Measurements from ENCODE around the gene LRRC72.

LRRC72 gene

DNA sequence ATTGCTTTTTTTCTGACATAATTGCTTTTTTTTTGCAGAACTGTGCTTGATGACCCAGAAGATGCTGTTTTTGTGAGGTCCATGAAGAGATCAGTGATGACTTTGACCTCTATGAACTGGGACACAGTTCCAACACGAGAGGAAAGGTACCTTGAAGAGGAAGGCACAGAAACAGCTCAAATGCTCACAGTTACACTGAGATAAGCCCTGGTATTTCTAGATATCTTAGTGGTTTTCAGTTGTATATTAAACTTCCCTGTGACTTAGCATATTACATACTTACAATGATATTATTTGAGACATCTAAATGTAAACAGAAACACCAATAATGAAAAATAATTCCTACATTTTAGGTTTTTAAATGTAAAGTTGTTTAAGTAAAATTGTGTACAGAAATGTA lies 54.7 kb downstream of the LRRC72 start:
- Histone ChIP-seq H4K20me1 (ENCODE audit: insufficient read depth, low read length) (no peaks in the 10 kb centered on the region), H3K4me1 (ENCODE audit: low read length) (no peaks in the 10 kb centered on the region)
- DNase-seq, result no peak

DNA sequence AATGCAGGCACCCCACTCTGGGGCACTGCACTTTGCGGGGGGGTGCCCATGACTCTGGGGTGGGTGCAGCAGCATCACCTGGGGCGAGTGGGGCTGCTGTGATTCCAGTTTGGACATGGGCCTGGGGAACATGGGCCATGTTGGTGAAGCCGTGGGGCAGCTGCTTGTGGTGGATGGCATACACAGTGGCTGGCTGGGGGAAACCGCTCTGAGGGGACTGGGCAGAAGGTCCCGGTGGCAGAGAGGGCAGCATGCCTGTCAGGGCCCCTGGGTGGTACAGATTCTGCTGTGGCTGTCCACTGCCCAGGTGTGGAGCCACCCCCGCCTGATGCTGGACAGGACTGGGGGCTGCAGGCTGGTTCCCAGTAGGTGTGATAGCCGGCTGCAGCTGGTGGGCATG lies 57.2 kb downstream of the LRRC72 start:
- Histone ChIP-seq H3F3A (ENCODE audit: insufficient read depth, low read length) (no peaks in the 10 kb centered on the region), H3K36me3 (replicated peaks; ENCODE audit: insufficient read depth, low read length) (no peaks in the 10 kb centered on the region), H3K9me2 (replicated peaks; ENCODE audit: insufficient read depth, low read length) (no peaks in the 10 kb centered on the region), H4K20me1 (ENCODE audit: insufficient read depth, low read length) (no peaks in the 10 kb centered on the region), H3K79me2 (ENCODE audit: low read length) (no peaks in the 10 kb centered on the region), H2AFZ (ENCODE audit: low read length) (no peak overlapping the region), H3K27ac (ENCODE audit: low read length) (no peak overlapping the region), H3K4me3 (ENCODE audit: low read length) (no peak overlapping the region), H3K4me2 (ENCODE audit: low read depth, low read length) (no peak overlapping the region), H3K9me3 (replicated peaks; ENCODE audit: insufficient read depth, low read length) (no peaks in the 10 kb centered on the region), H3K27me3 (replicated peaks; ENCODE audit: insufficient read depth, low read length) (no peaks in the 10 kb centered on the region), H3K9ac (ENCODE audit: low read length) (no peak overlapping the region), H3K4me1 (ENCODE audit: low read length) (no peaks in the 10 kb centered on the region)
- DNase-seq, result no peak
- no peak for TF ChIP-seq EZH2 (optimal IDR thresholded peaks at IDR 0.05; ENCODE audit: low read depth, low read length)
- TF ChIP-seq EZH2phosphoT487 (IDR thresholded peaks at IDR 0.05; ENCODE audit: low read length), result no peak
- TF ChIP-seq, protein P1, sequence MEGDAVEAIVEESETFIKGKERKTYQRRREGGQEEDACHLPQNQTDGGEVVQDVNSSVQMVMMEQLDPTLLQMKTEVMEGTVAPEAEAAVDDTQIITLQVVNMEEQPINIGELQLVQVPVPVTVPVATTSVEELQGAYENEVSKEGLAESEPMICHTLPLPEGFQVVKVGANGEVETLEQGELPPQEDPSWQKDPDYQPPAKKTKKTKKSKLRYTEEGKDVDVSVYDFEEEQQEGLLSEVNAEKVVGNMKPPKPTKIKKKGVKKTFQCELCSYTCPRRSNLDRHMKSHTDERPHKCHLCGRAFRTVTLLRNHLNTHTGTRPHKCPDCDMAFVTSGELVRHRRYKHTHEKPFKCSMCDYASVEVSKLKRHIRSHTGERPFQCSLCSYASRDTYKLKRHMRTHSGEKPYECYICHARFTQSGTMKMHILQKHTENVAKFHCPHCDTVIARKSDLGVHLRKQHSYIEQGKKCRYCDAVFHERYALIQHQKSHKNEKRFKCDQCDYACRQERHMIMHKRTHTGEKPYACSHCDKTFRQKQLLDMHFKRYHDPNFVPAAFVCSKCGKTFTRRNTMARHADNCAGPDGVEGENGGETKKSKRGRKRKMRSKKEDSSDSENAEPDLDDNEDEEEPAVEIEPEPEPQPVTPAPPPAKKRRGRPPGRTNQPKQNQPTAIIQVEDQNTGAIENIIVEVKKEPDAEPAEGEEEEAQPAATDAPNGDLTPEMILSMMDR (IDR thresholded peaks at IDR 0.05; ENCODE audit: low read length), result no peak

More for the DNA sequence above, 54.7 kb downstream of the LRRC72 start:
- Histone ChIP-seq H3K4me2 (ENCODE audit: low read depth, low read length) (no peak overlapping the region), H3K79me2 (ENCODE audit: low read length) (no peaks in the 10 kb centered on the region), H2AFZ (ENCODE audit: low read length) (no peak overlapping the region), H3K27me3 (replicated peaks; ENCODE audit: insufficient read depth, low read length) (no peaks in the 10 kb centered on the region), H3K9me3 (replicated peaks; ENCODE audit: insufficient read depth, low read length) (no peaks in the 10 kb centered on the region), H3K9me2 (replicated peaks; ENCODE audit: insufficient read depth, low read length) (no peaks in the 10 kb centered on the region), H3K9ac (ENCODE audit: low read length) (no peak overlapping the region), H3K4me3 (ENCODE audit: low read length) (no peak overlapping the region), H3K36me3 (replicated peaks; ENCODE audit: insufficient read depth, low read length) (no peaks in the 10 kb centered on the region), H3F3A (ENCODE audit: insufficient read depth, low read length) (no peaks in the 10 kb centered on the region), H3K27ac (ENCODE audit: low read length) (no peak overlapping the region)
- no peak for TF ChIP-seq EZH2 (optimal IDR thresholded peaks at IDR 0.05; ENCODE audit: low read depth, low read length)
- no peak for TF ChIP-seq EZH2phosphoT487 (IDR thresholded peaks at IDR 0.05; ENCODE audit: low read length)
- TF ChIP-seq, protein P1 (IDR thresholded peaks at IDR 0.05; ENCODE audit: low read length), result no peak

DNA sequence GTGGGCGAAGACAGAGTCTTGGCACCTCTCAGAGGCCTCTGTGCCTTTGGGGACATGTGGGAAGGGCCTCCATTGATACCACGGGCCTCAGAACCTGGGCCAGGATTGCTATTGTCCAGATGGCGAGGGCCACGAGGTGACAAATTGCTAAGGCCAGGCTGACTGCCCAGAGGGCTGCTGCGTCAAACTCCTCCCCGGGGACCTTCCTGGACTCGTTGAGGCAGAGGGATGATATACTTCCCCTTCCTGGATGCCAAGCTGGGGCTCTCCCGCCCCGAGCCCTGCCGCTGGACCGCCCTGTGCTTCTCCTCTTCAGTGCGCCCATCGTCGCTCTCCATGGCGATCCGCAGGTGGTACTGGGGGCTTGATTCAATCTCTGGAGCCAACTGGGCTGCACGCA lies 58.9 kb downstream of the LRRC72 start:
- no peaks in the 10 kb centered on the region for H3K36me3 ChIP-seq (replicated peaks; ENCODE audit: insufficient read depth, low read length)
- TF ChIP-seq EZH2 (optimal IDR thresholded peaks at IDR 0.05; ENCODE audit: low read depth, low read length) (no peak), EZH2phosphoT487 (IDR thresholded peaks at IDR 0.05; ENCODE audit: low read length) (no peak)
- TF ChIP-seq, protein P1 (IDR thresholded peaks at IDR 0.05; ENCODE audit: low read length), result no peak
- H4K20me1 ChIP-seq (ENCODE audit: insufficient read depth, low read length), result no peaks in the 10 kb centered on the region
- H3K9ac ChIP-seq (ENCODE audit: low read length), result no peak overlapping the region
- no peaks in the 10 kb centered on the region for H3K4me1 ChIP-seq (ENCODE audit: low read length)
- H3K79me2 ChIP-seq (ENCODE audit: low read length), result no peaks in the 10 kb centered on the region
- H3K27ac ChIP-seq (ENCODE audit: low read length), result no peak overlapping the region
- no peaks in the 10 kb centered on the region for H3F3A ChIP-seq (ENCODE audit: insufficient read depth, low read length)
- H2AFZ ChIP-seq (ENCODE audit: low read length), result no peak overlapping the region
- no peaks in the 10 kb centered on the region for H3K27me3 ChIP-seq (replicated peaks; ENCODE audit: insufficient read depth, low read length)
- H3K4me3 ChIP-seq (ENCODE audit: low read length), result no peak overlapping the region
- no peaks in the 10 kb centered on the region for H3K9me2 ChIP-seq (replicated peaks; ENCODE audit: insufficient read depth, low read length)
- no peaks in the 10 kb centered on the region for H3K9me3 ChIP-seq (replicated peaks; ENCODE audit: insufficient read depth, low read length)
- H3K4me2 ChIP-seq (ENCODE audit: low read depth, low read length), result no peak overlapping the region
- DNase-seq, result no peak

Measured in MM.1S (cell line).